Urinary bladder (tissue), 4 donors: ENCODE results near the gene TMEM273. TPM values are rescaled to one million over a fixed set of nuclear protein-coding genes. Genes with fewer than 3 reads are reported as not detected.

ENCODE experiments used
- DNase-seq: peaks from one replicate; pipeline ENCODE4 v3.0.0-alpha.2; 2015; ENCODE audit errors: extremely low spot score
- H3K27ac ChIP-seq: one replicate; pipeline ENCODE4 v1.5.1; 2013; ENCODE audit warnings: low read depth, mild to moderate bottlenecking, moderate library complexity
- H3K36me3 ChIP-seq: one replicate; pipeline ENCODE4 v1.6.1; 2013; ENCODE audit warnings: mild to moderate bottlenecking, moderate library complexity; ENCODE audit not compliant: insufficient read depth
- H3K4me1 ChIP-seq: one replicate; pipeline ENCODE4 v1.6.1; 2013; ENCODE audit warnings: mild to moderate bottlenecking, moderate library complexity; ENCODE audit not compliant: insufficient read depth
- H3K4me3 ChIP-seq: one replicate; pipeline ENCODE4 v1.5.1; 2013; ENCODE audit warnings: low read depth, low read length
- WGBS: extraction: QIAGEN DNeasy Blood & Tissue Kit; methylation state at CpG from one replicate; pipeline ENCODE4 v1.1.7; 2013; 5-methylcytosine and 5-hydroxymethylcytosine counted together
- polyA plus RNA-seq: library from polyadenylated mRNA; stranded (reverse); fragments of 200-250 nt; gene quantifications from one replicate; pipeline ENCODE4 v1.2.3, GENCODE V29; 2013
- total RNA-seq: library from RNA; depleted of rRNA; stranded (reverse); fragments of >200 nt; gene quantifications from one replicate; pipeline ENCODE4 v1.2.3, GENCODE V29; 2014
- donor health status: healthy with polysubstance abuse.
- donor health status: healthy.

The TMEM273 gene
- total and polyA plus RNA-seq, 2 donors: 14.4 to 27.3 TPM

DNA sequence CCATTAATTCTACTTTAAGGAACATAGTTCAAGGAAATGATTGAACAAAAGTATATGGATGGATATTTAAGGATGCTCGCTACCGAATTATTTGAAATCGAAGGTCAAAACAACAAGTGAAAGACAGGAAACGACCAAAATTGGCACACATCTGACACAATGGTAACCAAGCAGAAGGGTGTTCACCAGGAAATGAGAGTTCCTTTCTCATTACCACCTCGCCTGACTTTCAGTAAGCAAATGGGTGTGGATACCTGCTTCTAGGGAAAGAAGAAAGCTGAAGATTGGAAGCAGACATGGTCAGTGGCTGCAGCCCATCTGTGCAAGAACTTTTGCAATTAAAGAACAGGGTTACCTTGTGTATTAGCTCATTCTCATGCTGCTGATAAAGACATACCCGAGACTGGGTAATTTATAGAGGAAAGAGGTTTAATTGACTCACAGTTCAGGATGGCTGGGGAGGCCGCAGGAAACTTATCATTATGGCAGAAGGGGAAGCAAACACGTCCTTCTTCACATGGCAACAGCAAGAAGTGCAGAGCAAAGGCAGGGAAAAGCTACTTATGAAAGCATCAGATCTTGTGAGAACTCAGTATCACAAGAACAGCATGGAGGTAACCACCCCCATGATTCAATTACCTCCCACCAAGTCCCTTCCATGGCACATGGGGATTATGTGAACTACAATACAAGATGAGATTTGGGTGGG lies 6.2 kb upstream of the TMEM273 start:
- H3K27ac ChIP-seq: no peak overlapping the region
- WGBS: 70% methylated on average over 8 of the region's 8 CpGs
- no peak overlapping the region for H3K4me3 ChIP-seq
- no peaks in the 10 kb centered on the region for H3K36me3 ChIP-seq
- H3K4me1 ChIP-seq: peaks cover 1% of the 10 kb centered on the region
- DNase-seq: no peak

DNA sequence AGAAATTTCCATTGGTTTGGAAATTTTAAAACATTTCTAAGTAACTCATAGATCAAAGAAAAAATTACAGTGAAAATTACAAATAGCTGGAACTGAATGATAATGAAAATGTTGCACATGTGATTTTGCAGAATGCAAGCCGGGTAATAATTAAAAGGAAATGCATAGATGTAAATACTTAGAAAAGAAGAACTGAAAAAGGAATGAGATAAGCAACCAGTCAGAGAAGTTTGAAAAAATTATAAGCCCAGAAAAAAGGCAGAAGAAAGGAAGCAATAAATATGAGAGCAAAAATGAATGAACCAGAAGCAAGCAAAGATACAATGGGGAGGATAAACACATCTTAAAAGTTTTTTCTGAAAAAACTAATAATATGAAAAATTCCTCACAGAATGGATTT lies 3.2 kb upstream of the TMEM273 start:
- 89% methylated on average over 1 of the region's 1 CpG for WGBS
- Histone ChIP-seq H3K27ac (no peak overlapping the region), H3K4me1 (peaks cover 1% of the 10 kb centered on the region), H3K4me3 (no peak overlapping the region), H3K36me3 (no peaks in the 10 kb centered on the region)
- DNase-seq: no peak

DNA sequence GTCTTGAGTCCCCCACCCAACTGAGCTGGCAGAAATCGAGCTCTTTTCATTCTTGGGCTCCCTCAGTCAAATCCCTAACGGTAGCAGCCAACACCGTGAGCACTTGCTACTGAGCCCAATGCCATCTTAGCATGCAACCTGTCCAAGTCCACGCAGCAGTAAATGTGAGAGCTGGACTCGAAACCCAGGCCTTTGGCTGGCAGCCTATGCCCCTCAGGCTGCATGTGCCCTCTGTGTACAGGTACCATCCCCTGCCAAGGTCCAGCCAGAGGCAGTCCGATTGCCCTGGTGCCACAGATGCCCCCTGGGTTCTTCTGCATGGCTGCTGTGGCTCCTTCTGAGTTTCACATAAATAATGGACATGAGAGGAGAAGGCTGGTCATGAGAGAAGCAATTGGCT lies 1.2 kb upstream of the TMEM273 start:
- Histone ChIP-seq H3K27ac (no peak overlapping the region), H3K4me1 (no peaks in the 10 kb centered on the region), H3K36me3 (no peaks in the 10 kb centered on the region), H3K4me3 (no peak overlapping the region)
- WGBS: 86% methylated on average over 6 of the region's 6 CpGs
- no peak for DNase-seq

DNA sequence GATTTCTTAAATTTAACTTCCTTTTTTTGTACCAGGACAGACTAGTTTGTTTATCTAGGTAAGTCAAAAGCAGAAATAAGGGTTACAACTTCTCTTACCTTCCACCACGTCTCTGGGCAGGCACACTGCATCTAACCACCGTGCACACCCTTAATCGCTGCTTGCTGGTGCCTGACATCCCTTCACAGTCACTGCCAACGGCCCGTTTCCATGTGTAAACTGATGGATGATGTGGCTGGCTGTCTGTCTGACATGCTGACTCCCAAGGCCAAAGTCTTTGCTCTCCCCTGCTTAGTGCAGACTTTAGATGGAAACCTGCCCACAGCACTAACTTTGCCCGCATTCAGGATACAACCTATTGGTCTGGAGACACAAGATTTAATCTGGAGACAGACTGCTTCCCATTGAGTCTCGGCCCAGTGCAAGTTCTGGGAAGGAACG lies 1.1 kb downstream of the TMEM273 start:
- Histone ChIP-seq H3K4me3 (no peak overlapping the region), H3K36me3 (no peaks in the 10 kb centered on the region), H3K27ac (no peak overlapping the region), H3K4me1 (no peaks in the 10 kb centered on the region)
- 29% methylated on average over 8 of the region's 8 CpGs for WGBS
- DNase-seq: no peak

DNA sequence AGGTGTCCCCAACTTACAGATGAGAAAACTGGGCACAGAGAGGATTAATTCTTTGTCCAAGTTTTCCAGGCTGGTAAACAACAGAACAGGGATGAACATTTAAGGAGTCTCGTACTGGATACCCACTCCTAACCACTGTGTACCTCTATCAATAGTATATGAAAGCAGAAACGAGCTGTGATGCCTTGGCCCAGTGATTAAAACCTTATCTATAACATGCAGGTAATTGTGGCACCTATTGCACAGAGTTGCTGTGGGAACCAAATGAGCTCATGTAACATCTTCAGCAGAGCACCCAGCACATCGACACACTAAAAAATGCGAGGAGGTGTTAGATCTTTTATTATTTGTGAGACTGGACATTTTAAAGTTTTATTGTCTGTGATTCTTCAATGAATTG lies 1.6 kb downstream of the TMEM273 start:
- H3K36me3 ChIP-seq: no peaks in the 10 kb centered on the region
- H3K4me1 ChIP-seq: no peaks in the 10 kb centered on the region
- 86% methylated on average over 4 of the region's 4 CpGs for WGBS
- DNase-seq: no peak
- no peak overlapping the region for H3K27ac ChIP-seq
- H3K4me3 ChIP-seq: no peak overlapping the region

DNA sequence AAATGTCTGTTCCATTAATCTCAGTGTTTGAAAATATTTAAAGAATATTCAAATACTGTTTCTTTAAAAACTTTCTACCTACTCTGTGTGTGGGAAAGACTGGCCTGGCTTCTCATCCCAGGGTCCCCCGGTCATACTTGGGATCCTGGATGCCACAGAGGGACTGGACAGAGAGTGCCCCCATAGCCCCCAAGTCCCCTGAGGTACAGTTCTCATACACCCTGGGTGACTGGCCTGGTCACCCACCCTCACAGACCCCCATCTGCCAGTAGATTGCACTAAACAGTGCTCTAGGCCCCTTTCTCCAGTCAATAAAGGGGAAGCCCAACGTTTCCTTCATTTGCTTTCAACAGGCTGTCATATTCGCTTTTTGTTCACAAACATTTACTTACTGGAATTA lies 3.0 kb downstream of the TMEM273 start:
- H3K4me3 ChIP-seq: no peak overlapping the region
- no peak for DNase-seq
- H3K27ac ChIP-seq: no peak overlapping the region
- 82% methylated on average over 3 of the region's 3 CpGs for WGBS
- no peaks in the 10 kb centered on the region for H3K4me1 ChIP-seq
- no peaks in the 10 kb centered on the region for H3K36me3 ChIP-seq

DNA sequence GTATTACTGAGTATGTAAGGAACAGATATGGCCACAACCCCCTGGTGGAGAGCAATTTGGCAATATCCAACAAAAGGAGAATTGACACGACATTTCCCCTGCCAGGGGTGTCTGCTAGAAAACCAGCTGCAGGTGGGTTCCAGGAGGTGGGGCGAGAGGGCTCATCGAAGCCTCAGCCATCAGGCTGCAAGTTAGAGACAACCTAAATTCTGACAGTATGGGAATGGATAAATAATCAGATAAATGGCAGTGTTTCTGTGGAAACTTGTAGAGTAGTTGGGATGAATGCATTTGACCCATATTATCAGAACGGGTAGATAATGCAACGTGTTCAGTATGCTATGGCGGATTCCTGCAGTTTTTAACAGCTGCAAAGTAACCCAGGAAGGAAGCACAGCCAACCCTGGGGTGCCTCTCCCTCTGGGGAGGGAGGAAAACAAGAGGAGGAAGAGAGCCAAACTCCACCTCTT lies 3.5 kb downstream of the TMEM273 start:
- WGBS: 57% methylated on average over 6 of the region's 6 CpGs
- H3K27ac ChIP-seq: no peak overlapping the region
- no peaks in the 10 kb centered on the region for H3K4me1 ChIP-seq
- no peaks in the 10 kb centered on the region for H3K36me3 ChIP-seq
- no peak overlapping the region for H3K4me3 ChIP-seq
- DNase-seq: no peak

DNA sequence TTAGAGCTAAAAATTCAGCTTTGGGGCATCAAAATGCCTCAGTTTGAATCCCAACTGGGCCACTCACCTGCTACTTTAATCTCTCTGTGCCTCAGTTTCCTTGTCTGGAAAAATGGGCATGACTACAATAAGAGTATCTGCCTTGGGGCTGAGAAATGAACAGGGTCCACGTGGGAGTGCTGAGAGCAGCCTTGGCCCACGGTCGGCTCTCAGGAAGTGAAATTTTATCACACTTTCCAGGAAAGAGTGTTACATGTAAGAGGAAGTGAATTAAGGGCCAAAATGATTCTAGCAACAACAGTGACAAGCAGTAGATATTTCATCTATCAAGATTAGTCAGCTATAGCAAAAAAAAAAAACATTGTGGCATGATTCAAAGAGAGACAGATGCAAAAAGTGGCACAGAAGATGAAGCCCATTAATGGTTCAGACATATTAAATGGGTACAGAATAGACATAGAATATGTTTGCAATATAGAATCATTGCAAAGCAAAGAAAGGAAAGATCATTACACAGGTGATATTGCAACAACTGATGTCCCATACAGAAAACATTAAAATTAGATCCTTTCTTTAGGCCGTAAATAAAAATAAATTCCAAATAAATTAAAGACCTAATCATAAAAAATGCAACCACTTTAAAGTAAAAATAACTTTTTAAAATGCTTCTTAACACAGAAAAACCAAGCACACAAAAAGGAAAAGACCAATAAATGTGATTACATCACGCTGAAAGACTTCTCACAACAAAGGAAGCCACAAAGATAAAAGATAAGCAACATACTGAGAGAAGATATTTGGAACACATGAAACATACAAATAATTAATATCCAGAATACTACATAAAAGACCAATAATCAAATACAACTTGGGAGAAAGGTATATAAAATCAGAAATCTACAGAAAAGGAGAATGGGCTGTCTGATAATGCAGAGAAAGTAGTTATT lies 4.3 kb downstream of the TMEM273 start:
- Histone ChIP-seq H3K36me3 (no peaks in the 10 kb centered on the region), H3K4me3 (no peak overlapping the region), H3K27ac (no peak overlapping the region), H3K4me1 (no peaks in the 10 kb centered on the region)
- 65% methylated on average over 5 of the region's 5 CpGs for WGBS
- no peak for DNase-seq

DNA sequence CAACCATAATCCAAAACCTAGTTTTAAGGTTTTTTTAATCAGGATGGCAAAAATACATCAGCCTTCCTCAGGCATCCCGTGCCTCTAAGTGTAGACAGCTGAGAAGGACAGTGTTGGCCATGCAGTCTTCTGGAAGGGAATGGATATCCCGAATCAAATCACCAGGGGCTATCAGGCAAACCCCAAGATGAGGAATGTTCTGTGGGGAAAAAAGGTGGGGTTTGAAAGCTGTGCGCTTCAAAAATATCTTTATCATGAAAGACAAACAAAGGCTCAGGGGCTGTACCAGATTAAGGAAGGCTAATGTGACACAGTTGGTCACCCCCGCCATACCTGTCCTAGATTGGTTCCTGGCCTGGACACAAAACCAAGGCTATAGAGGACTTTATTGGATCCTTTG lies 5.4 kb downstream of the TMEM273 start:
- WGBS: 92% methylated on average over 4 of the region's 4 CpGs

DNA sequence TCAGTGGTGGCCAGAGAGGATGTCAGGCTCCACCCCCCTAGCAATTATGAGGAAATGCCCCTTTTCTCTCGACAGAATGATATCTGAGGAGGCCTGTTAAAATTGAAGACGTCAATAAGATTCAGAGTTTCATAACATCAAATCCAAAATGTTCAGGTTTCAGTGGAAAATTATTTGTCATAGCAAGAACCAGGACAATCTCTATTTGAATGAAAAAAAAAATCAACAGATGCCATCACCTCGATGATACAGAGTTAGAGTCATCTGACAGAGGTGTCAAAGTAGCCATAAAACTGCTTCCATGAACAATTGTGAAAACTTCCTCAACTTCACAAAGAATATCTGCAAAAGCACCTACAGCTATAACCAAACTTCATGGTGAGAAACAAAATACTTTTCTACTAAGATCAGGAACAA lies 7.7 kb downstream of the TMEM273 start:
- Histone ChIP-seq H3K4me3 (no peak overlapping the region), H3K4me1 (no peaks in the 10 kb centered on the region), H3K27ac (no peak overlapping the region), H3K36me3 (no peaks in the 10 kb centered on the region)
- no peak for DNase-seq
- 55% methylated on average over 3 of the region's 3 CpGs for WGBS

More for the DNA sequence above, 5.4 kb downstream of the TMEM273 start:
- Histone ChIP-seq H3K27ac (no peak overlapping the region), H3K36me3 (no peaks in the 10 kb centered on the region), H3K4me3 (no peak overlapping the region), H3K4me1 (no peaks in the 10 kb centered on the region)
- no peak for DNase-seq

DNA sequence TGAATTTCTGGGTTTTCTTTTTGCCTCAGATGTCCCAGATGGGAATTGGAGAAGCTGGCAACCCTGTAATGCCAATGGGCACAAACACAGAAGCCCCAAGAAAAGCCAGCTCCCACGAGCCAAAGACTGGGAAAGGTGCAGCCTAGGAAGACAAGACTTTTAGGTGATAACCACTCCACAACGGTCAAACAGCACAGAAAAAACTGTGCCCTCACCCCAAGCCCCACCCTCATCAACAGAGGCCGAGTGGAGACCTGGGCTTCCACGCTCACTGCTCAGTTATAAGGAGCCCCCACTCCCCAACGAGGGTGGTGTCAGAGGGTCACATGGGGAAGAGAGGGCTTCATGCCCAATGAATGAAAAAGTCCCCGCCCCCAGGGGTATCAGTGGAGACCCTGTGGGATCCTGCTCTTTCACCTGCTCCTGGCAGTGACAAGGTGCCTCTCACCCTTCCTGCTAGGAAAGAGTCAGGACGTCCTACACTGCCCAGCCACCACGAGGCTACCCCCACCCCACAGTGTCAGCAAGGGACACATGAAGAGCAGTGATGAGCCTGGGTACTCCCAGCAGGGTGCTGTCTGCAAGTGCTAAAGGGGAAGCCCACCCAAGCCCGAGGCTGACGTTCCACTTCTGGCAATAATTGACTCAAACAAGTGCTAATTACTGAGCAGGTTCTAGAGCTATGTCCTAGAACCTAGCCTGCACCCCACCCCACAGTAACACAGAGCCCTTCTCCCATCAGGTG lies 8.3 kb downstream of the TMEM273 start:
- no peak overlapping the region for H3K27ac ChIP-seq
- no peaks in the 10 kb centered on the region for H3K4me1 ChIP-seq
- no peak for DNase-seq
- H3K4me3 ChIP-seq: no peak overlapping the region
- WGBS: 79% methylated on average over 10 of the region's 10 CpGs
- H3K36me3 ChIP-seq: no peaks in the 10 kb centered on the region

DNA sequence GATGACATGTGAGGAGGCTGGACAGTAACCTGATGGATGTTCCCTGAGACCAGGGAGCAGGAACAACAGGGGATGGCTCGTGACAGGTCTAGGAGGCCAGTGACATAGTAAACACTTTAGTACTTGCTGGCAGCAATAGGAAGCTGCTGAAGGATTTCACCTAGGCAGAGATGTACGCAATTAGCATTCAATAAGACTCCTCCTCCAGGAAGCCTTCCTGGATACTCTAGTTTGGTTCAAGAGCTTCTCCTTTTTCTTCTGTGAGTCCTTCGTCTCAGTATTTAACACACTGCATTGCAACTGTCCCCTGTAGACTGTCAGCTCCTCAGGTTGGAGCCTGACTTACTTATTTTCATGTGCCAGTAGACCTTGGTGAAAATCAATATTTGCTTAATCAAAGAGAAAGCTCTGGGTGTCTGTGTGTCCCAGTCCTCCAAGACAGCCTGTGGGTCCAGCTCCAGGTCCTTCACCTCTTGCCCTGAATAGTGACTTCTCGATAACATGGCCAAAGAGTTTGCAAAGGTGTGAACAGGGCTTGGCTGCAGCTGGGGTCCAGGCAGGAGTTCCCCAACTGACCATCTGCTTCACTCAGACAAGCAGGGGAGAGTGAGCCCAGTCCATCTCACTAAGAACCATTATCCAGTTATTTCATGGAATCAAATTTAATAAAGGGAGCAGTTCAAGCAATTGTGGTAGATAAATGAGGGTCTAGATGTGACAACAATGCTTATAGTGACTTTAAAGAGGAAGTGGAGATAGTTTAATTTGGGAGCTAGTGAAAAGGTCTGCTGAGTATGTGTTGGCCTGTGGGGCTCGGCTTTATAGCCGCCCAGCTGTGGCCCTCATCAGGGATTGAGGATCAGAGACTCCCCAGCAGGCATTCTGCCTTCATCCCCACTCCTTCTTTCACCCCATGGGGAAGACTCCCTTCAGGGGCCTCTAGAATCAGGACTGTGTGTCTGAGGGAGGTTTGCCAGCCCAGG lies 9.4 kb downstream of the TMEM273 start:
- WGBS: 85% methylated on average over 6 of the region's 6 CpGs
- Histone ChIP-seq H3K4me1 (no peaks in the 10 kb centered on the region), H3K27ac (no peak overlapping the region), H3K36me3 (no peaks in the 10 kb centered on the region), H3K4me3 (no peak overlapping the region)
- no peak for DNase-seq
